Caco-2 (cell line): ENCODE results near the gene LMO2. TPM values are rescaled to one million over a fixed set of nuclear protein-coding genes. Genes with fewer than 3 reads are reported as not detected.

ENCODE experiments used
- BruUV-seq: library from RNA; stranded (reverse); fragments of 400-500 nt; replicated peaks from 2 replicates; lab custom pipeline; 2021; lab: Mats Ljungman, UMichigan
- CTCF ChIA-PET: fragments of 300-600 bp; sonication (Branson Sonifier 250); formaldehyde crosslinking; loops from one replicate; lab custom pipeline; 2022; ENCODE audit warnings: antibody characterized with exemption; lab: Charles Lee
- POLR2A ChIA-PET: fragments of 300-600 bp; sonication (Branson Sonifier 250); formaldehyde crosslinking; loops from one replicate; lab custom pipeline; 2022; ENCODE audit warnings: antibody characterized with exemption; lab: Charles Lee
- DNase-seq, 2 experiments: peaks; one replicate each; pipeline versions ENCODE4 v3.0.0 to v3.0.0-alpha.2; 2020 to 2022
- H3K27me3 ChIP-seq: replicated peaks from 2 replicates; pipeline ENCODE4 v1.6.0; 2011; ENCODE audit warnings: low read length; ENCODE audit not compliant: control insufficient read depth, insufficient read depth
- H3K36me3 ChIP-seq: 2 replicates; pipeline ENCODE4 v1.5.1; 2011; ENCODE audit warnings: low read length; ENCODE audit not compliant: control insufficient read depth, insufficient read depth
- H3K4me1 ChIP-seq: fragments of 250-450 bp; sonication (Bioruptor Pico); 2 replicates; pipeline ENCODE4 v1.5.1; 2020; ENCODE audit warnings: mild to moderate bottlenecking
- H3K4me3 ChIP-seq: 2 replicates; pipeline ENCODE4 v1.5.1; 2011; ENCODE audit warnings: low read depth, mild to moderate bottlenecking, control low read depth, low read length
- H3K9me3 ChIP-seq: fragments of 250-450 bp; sonication (Bioruptor Pico); 2 replicates; pipeline ENCODE4 v1.5.1; 2020; ENCODE audit warnings: mild to moderate bottlenecking, moderate library complexity
- H3K27ac Mint-ChIP-seq: one replicate; pipeline ENCODE4 v1.8.0; 2022; ENCODE audit warnings: mixed read lengths; ENCODE audit not compliant: unreplicated experiment
- H3K27me3 Mint-ChIP-seq: one replicate; pipeline ENCODE4 v1.8.0; 2022; ENCODE audit warnings: mixed read lengths; ENCODE audit not compliant: insufficient read depth, unreplicated experiment
- H3K36me3 Mint-ChIP-seq: one replicate; pipeline ENCODE4 v1.8.0; 2022; ENCODE audit warnings: mild to moderate bottlenecking, mixed read lengths; ENCODE audit not compliant: insufficient read depth, unreplicated experiment
- H3K4me1 Mint-ChIP-seq: one replicate; pipeline ENCODE4 v1.8.0; 2022; ENCODE audit warnings: low read depth, mixed read lengths; ENCODE audit not compliant: unreplicated experiment
- H3K4me3 Mint-ChIP-seq: one replicate; pipeline ENCODE4 v1.8.0; 2022; ENCODE audit warnings: mild to moderate bottlenecking, moderate library complexity, mixed read lengths; ENCODE audit not compliant: unreplicated experiment
- H3K9me3 Mint-ChIP-seq: one replicate; pipeline ENCODE4 v1.8.0; 2022; ENCODE audit warnings: mixed read lengths; ENCODE audit not compliant: unreplicated experiment
- intact Hi-C: fragments of 100-400 bp; cut with micrococcal nuclease; formaldehyde crosslinking; loops from one replicate; pipeline ENCODE4 v1.10.0; 2022; ENCODE audit not compliant: unreplicated experiment
- total RNA-seq: library from RNA; stranded (reverse); gene quantifications from 2 replicates; pipeline ENCODE4 v1.2.3, GENCODE V29; 2022
- TF ChIP-seq, protein P1 (sequence below), 2 experiments: fragments of 200-600 bp in 1 of 2; IDR thresholded peaks; 1 replicate in 1 of 2; 2 replicates in 1 of 2; pipeline versions ENCODE4 v1.5.1 to v1.8.0; 2011 to 2022; ENCODE audit warnings: antibody characterized with exemption in 1 of 2, control low read depth in 1 of 2, inconsistent platforms in 1 of 2, low read depth in 1 of 2, low read length in 1 of 2, mild to moderate bottlenecking in 1 of 2, moderate library complexity in 1 of 2; ENCODE audit not compliant: insufficient read depth in 1 of 2, severe bottlenecking in 1 of 2, unreplicated experiment in 1 of 2

Gene LMO2
- total RNA-seq, 1 experiment from 2014 or later = 0.29 TPM

- ChIA-PET POLR2A (no interaction called here), CTCF (interaction anchor here (0.6 kb wide), 1 partner anchor 35 kb away, joined by 4 read pairs; no protein-coding TSS in a partner anchor)
- peaks cover 13% of the 10 kb centered on the region for H3K27me3 ChIP-seq
- no peak overlapping the region for H3K4me3 Mint-ChIP-seq
- no peaks in the 10 kb centered on the region for H3K4me1 Mint-ChIP-seq
- peaks cover 12% of the 10 kb centered on the region; the same call in 1 of the 2 replicates for H3K4me1 ChIP-seq
- no peaks in the 10 kb centered on the region for H3K9me3 Mint-ChIP-seq
- TF ChIP-seq, protein P1, sequence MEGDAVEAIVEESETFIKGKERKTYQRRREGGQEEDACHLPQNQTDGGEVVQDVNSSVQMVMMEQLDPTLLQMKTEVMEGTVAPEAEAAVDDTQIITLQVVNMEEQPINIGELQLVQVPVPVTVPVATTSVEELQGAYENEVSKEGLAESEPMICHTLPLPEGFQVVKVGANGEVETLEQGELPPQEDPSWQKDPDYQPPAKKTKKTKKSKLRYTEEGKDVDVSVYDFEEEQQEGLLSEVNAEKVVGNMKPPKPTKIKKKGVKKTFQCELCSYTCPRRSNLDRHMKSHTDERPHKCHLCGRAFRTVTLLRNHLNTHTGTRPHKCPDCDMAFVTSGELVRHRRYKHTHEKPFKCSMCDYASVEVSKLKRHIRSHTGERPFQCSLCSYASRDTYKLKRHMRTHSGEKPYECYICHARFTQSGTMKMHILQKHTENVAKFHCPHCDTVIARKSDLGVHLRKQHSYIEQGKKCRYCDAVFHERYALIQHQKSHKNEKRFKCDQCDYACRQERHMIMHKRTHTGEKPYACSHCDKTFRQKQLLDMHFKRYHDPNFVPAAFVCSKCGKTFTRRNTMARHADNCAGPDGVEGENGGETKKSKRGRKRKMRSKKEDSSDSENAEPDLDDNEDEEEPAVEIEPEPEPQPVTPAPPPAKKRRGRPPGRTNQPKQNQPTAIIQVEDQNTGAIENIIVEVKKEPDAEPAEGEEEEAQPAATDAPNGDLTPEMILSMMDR (IDR thresholded peaks at IDR 0.05; ENCODE audit: insufficient read depth in 1 of 2, low read depth in 1 of 2, low read length in 1 of 2, severe bottlenecking in 1 of 2, unreplicated experiment in 1 of 2) = no peak
- no peak overlapping the region for H3K4me3 ChIP-seq
- H3K9me3 ChIP-seq = no peaks in the 10 kb centered on the region
- no peaks in the 10 kb centered on the region for H3K36me3 Mint-ChIP-seq
- H3K27ac Mint-ChIP-seq = no peak overlapping the region
- BruUV-seq = no TSS peak
- intact Hi-C loops = no loop called here
- H3K36me3 ChIP-seq = no peaks in the 10 kb centered on the region
- no peak for DNase-seq
- peaks cover 42% of the 10 kb centered on the region for H3K27me3 Mint-ChIP-seq
These were observed 23.8 kb downstream of the LMO2 start for GRCh38 chr11:33867996-33868646.

DNA sequence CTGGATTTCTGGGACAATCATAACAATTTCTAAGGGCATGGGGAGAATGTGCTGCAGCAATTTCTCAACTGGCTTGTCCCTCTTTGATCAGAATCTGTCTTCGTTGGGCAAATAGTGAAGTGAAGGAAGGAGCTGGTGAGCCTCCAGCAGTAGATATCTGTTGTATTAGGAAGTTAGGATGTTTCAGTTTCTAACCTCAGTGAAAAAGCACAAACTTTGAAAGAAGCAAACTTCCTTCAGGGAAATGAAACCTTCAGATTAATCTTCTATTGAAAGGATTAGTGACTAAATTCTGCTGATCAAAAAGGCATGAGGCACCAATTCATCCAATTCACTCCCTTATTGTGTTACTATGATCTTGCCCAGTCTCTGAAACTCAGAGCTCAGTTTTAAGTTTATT, 24.3 kb downstream of the LMO2 start:
- Histone ChIP-seq H3K4me3 (no peak overlapping the region), H3K4me1 (peaks cover 12% of the 10 kb centered on the region; the same call in 1 of the 2 replicates), H3K36me3 (no peaks in the 10 kb centered on the region), H3K9me3 (no peaks in the 10 kb centered on the region), H3K27me3 (peaks cover 13% of the 10 kb centered on the region)
- peaks cover 42% of the 10 kb centered on the region for H3K27me3 Mint-ChIP-seq
- H3K27ac Mint-ChIP-seq = no peak overlapping the region
- H3K4me1 Mint-ChIP-seq = no peaks in the 10 kb centered on the region
- no peaks in the 10 kb centered on the region for H3K9me3 Mint-ChIP-seq
- CTCF ChIA-PET = interaction anchor here (0.6 kb wide), 1 partner anchor 36 kb away, joined by 4 read pairs; no protein-coding TSS in a partner anchor
- H3K36me3 Mint-ChIP-seq = no peaks in the 10 kb centered on the region
- POLR2A ChIA-PET = no interaction called here
- H3K4me3 Mint-ChIP-seq = no peak overlapping the region
- intact Hi-C loops = no loop called here
- TF ChIP-seq, protein P1 (IDR thresholded peaks at IDR 0.05; ENCODE audit: insufficient read depth in 1 of 2, low read depth in 1 of 2, low read length in 1 of 2, severe bottlenecking in 1 of 2, unreplicated experiment in 1 of 2) = no peak
- BruUV-seq = no TSS peak
- no peak for DNase-seq

GRCh38 chr11:33866936-33867335, 24.9 kb downstream of the LMO2 start:
- H3K27ac Mint-ChIP-seq = no peak overlapping the region
- Histone ChIP-seq H3K4me3 (no peak overlapping the region), H3K9me3 (no peaks in the 10 kb centered on the region), H3K4me1 (peaks cover 12% of the 10 kb centered on the region; the same call in 1 of the 2 replicates), H3K27me3 (peaks cover 15% of the 10 kb centered on the region), H3K36me3 (no peaks in the 10 kb centered on the region)
- H3K9me3 Mint-ChIP-seq = no peaks in the 10 kb centered on the region
- no peaks in the 10 kb centered on the region for H3K36me3 Mint-ChIP-seq
- peaks cover 38% of the 10 kb centered on the region for H3K27me3 Mint-ChIP-seq
- ChIA-PET CTCF (no interaction called here), POLR2A (no interaction called here)
- no peak overlapping the region for H3K4me3 Mint-ChIP-seq
- TF ChIP-seq, protein P1 (IDR thresholded peaks at IDR 0.05; ENCODE audit: insufficient read depth in 1 of 2, low read depth in 1 of 2, low read length in 1 of 2, severe bottlenecking in 1 of 2, unreplicated experiment in 1 of 2) = no peak
- intact Hi-C loops = no loop called here
- BruUV-seq = no TSS peak
- no peaks in the 10 kb centered on the region for H3K4me1 Mint-ChIP-seq
- no peak for DNase-seq
